ENCODE results near the gene DIP2C. TPM values are rescaled to one million over a fixed set of nuclear protein-coding genes. Genes with fewer than 3 reads are reported as not detected.

Gene DIP2C
- total and polyA plus RNA-seq, 7 experiments from 2014 or later = 1.1 to 8.7 (median 4.5) TPM

- Mint-ChIP-seq H3K27ac (no peak overlapping the region), H3K36me3 (no peaks in the 10 kb centered on the region), H3K4me3 (no peak overlapping the region), H3K4me1 (peaks cover 2 to 47% (median 31%) of the 10 kb centered on the region in 7 donors), H3K27me3 (peaks cover 0 to 19% (median 16%) of the 10 kb centered on the region in 5 donors), H3K9me3 (peaks cover 0 to 9% (median 0%) of the 10 kb centered on the region in 11 donors)
- DNase-seq (no peak), ATAC-seq (no peak)
- no peaks in the 10 kb centered on the region for H3K9me3 ChIP-seq (ENCODE audit: control insufficient read depth in 2 of 3, low read length in 3 of 3)
- no peaks in the 10 kb centered on the region for H3K27me3 ChIP-seq (ENCODE audit: control insufficient read depth in 2 of 2, insufficient read depth in 2 of 2, low read length in 2 of 2)
- no peaks in the 10 kb centered on the region for H3K36me3 ChIP-seq (ENCODE audit: control insufficient read depth in 2 of 3, insufficient read depth in 3 of 3, low read length in 3 of 3)
- no peak overlapping the region for H3K27ac ChIP-seq (ENCODE audit: low read depth, low read length)
- peaks cover 0 to 20% of the 10 kb centered on the region in 2 donors for H3K4me1 ChIP-seq (ENCODE audit: control insufficient read depth in 2 of 2, insufficient read depth in 2 of 2, low read length in 2 of 2)
- CTCF ChIA-PET = no interaction called here
- POLR2A ChIA-PET = no interaction called here
- H3K4me3 ChIP-seq (ENCODE audit: low read length) = no peak overlapping the region
- intact Hi-C loops (cut with micrococcal nuclease) = no loop called here
Observed at GRCh38 chr10:504121-504611, 185.3 kb downstream of the DIP2C start.

DNA sequence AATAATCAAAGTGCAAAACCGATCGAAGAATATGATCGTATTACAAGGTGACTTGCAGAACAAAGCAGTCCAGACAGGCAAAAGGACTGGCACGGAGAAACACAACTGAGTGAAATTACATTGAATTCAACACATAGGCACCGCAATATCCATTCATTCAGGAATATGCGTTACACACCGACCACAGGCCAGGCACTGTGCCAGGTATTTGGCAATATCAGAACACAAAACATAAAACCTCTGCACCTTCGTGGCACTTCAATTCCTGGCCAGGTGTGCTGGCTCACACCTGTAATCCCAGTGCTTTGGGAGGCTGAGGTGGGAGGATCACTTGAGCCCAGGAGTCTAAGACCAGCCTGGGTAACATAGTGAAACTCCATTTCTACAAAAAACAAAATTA lies 187.9 kb downstream of the DIP2C start:
- Histone ChIP-seq H3K4me3 (ENCODE audit: low read length) (no peak overlapping the region), H3K27ac (ENCODE audit: low read depth, low read length) (no peak overlapping the region), H3K27me3 (ENCODE audit: control insufficient read depth in 2 of 2, insufficient read depth in 2 of 2, low read length in 2 of 2) (no peaks in the 10 kb centered on the region), H3K36me3 (ENCODE audit: control insufficient read depth in 2 of 3, insufficient read depth in 3 of 3, low read length in 3 of 3) (no peaks in the 10 kb centered on the region), H3K4me1 (ENCODE audit: control insufficient read depth in 2 of 2, insufficient read depth in 2 of 2, low read length in 2 of 2) (peaks cover 0 to 20% of the 10 kb centered on the region in 2 donors), H3K9me3 (ENCODE audit: control insufficient read depth in 2 of 3, low read length in 3 of 3) (no peaks in the 10 kb centered on the region)
- ChIA-PET POLR2A (interaction anchor here (0.6 to 1.1 kb wide), 3 partner anchors 31 to 366 kb away, joined by 3 to 4 read pairs (median 3); partner anchors contain the start of gene ZMYND11), CTCF (interaction anchor here (1.6 kb wide), 1 partner anchor 9 kb away, joined by 3 read pairs; no protein-coding TSS in a partner anchor)
- Mint-ChIP-seq H3K36me3 (no peaks in the 10 kb centered on the region), H3K4me1 (peaks cover 2 to 40% (median 31%) of the 10 kb centered on the region in 7 donors), H3K4me3 (peak overlapping the region in 5 of 10 donors; percentile 9 to 68 (median 46)), H3K9me3 (peaks cover 0 to 8% (median 0%) of the 10 kb centered on the region in 11 donors), H3K27ac (no peak overlapping the region), H3K27me3 (peaks cover 0 to 18% (median 16%) of the 10 kb centered on the region in 5 donors)
- no peak for DNase-seq
- no peak for ATAC-seq
- intact Hi-C loops (cut with micrococcal nuclease) = no loop called here

DNA sequence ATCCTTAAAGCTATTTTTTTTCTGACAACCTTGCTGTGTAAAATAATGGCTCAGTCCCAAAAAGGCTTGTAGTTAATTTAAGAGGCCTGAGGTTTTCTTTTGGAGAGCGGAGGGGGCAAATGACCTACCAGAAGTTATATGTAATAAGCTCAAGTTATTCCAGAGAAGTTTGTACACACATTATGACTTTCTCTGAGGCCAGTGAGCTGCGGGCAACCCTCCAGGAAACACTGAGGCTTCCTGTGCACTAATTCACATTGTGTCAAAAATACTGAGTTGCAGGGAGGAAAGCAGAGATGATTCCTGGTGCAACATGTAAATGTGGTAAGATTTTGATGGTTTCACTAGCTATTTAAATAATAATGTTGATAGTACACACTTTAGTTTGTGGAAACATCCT lies 188.6 kb downstream of the DIP2C start:
- Histone ChIP-seq H3K4me1 (ENCODE audit: control insufficient read depth in 2 of 2, insufficient read depth in 2 of 2, low read length in 2 of 2) (peaks cover 0 to 20% of the 10 kb centered on the region in 2 donors), H3K36me3 (ENCODE audit: control insufficient read depth in 2 of 3, insufficient read depth in 3 of 3, low read length in 3 of 3) (no peaks in the 10 kb centered on the region), H3K9me3 (ENCODE audit: control insufficient read depth in 2 of 3, low read length in 3 of 3) (no peaks in the 10 kb centered on the region), H3K27ac (ENCODE audit: low read depth, low read length) (no peak overlapping the region), H3K4me3 (ENCODE audit: low read length) (no peak overlapping the region), H3K27me3 (ENCODE audit: control insufficient read depth in 2 of 2, insufficient read depth in 2 of 2, low read length in 2 of 2) (no peaks in the 10 kb centered on the region)
- ATAC-seq (no peak), DNase-seq (peak in 2 of 9 donors; percentile 14 to 16)
- Mint-ChIP-seq H3K36me3 (no peaks in the 10 kb centered on the region), H3K27ac (peak overlapping the region in 4 of 9 donors; percentile 48 to 83 (median 66)), H3K27me3 (peaks cover 0 to 18% (median 16%) of the 10 kb centered on the region in 5 donors), H3K4me1 (peaks cover 2 to 40% (median 31%) of the 10 kb centered on the region in 7 donors), H3K9me3 (peaks cover 0 to 8% (median 0%) of the 10 kb centered on the region in 11 donors), H3K4me3 (peak overlapping the region in 8 of 10 donors; percentile 8 to 68 (median 43))
- intact Hi-C loops (cut with micrococcal nuclease) = no loop called here
- CTCF ChIA-PET = interaction anchor here (1.0 to 1.6 kb wide), 2 partner anchors 9 to 16 kb away, joined by 3 read pairs; no protein-coding TSS in a partner anchor
- POLR2A ChIA-PET = interaction anchor here (0.6 to 1.6 kb wide), 5 partner anchors 8 to 365 kb away, joined by 3 to 9 read pairs (median 3); partner anchors contain the start of gene ZMYND11

- peak overlapping the region in 1 of 10 donors; percentile 57 for H3K4me3 Mint-ChIP-seq
- H3K27ac Mint-ChIP-seq = peak overlapping the region in 1 of 9 donors; percentile 83
- CTCF ChIA-PET = interaction anchor here (1.6 kb wide), 1 partner anchor 10 kb away, joined by 3 read pairs; no protein-coding TSS in a partner anchor
- no peaks in the 10 kb centered on the region for H3K36me3 ChIP-seq (ENCODE audit: control insufficient read depth in 2 of 3, insufficient read depth in 3 of 3, low read length in 3 of 3)
- DNase-seq (no peak), ATAC-seq (no peak)
- H3K4me3 ChIP-seq (ENCODE audit: low read length) = no peak overlapping the region
- no peak overlapping the region for H3K27ac ChIP-seq (ENCODE audit: low read depth, low read length)
- intact Hi-C loops (cut with micrococcal nuclease) = no loop called here
- no peaks in the 10 kb centered on the region for H3K9me3 ChIP-seq (ENCODE audit: control insufficient read depth in 2 of 3, low read length in 3 of 3)
- H3K27me3 Mint-ChIP-seq = peaks cover 0 to 18% (median 13%) of the 10 kb centered on the region in 5 donors
- H3K36me3 Mint-ChIP-seq = no peaks in the 10 kb centered on the region
- H3K9me3 Mint-ChIP-seq = peaks cover 0 to 8% (median 0%) of the 10 kb centered on the region in 11 donors
- H3K4me1 Mint-ChIP-seq = peaks cover 2 to 40% (median 30%) of the 10 kb centered on the region in 7 donors
- POLR2A ChIA-PET = interaction anchor here (1.2 to 1.6 kb wide), 2 partner anchors 15 to 49 kb away, joined by 3 to 9 read pairs; no protein-coding TSS in a partner anchor
- H3K4me1 ChIP-seq (ENCODE audit: control insufficient read depth in 2 of 2, insufficient read depth in 2 of 2, low read length in 2 of 2) = peaks cover 0 to 20% of the 10 kb centered on the region in 2 donors
- no peaks in the 10 kb centered on the region for H3K27me3 ChIP-seq (ENCODE audit: control insufficient read depth in 2 of 2, insufficient read depth in 2 of 2, low read length in 2 of 2)
Observed at GRCh38 chr10:499991-500390, 189.5 kb downstream of the DIP2C start.

DNA sequence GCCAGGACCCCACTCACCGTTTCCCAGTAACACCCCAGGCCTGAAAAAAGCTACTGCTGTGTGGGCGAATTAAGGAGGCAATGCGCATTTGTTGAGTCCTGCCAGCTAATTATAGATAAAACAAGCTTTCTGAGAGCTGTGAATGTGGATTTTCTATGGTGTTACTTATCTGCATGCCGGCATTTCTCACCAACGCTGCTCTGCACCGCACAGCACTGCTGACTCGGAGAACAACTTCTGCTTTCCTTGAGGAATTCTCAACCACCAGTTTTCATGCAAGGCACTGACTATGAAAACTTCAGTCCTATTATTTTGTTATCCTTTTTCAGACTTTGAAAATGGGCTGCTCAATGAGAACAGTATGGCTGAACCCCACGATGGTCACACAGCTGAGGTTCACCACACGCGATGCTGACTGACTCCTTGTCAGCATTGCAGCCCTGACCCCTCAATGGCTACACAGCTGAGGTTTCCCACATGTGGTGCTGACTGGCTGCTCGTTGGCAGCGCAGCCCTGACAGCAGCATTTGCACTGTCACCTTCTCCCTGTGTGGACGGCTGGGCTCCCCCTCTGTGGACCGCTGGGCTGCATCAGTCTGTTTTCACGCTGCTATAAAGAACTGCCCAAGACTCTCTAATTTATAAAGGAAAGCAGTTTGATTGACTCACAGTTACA lies 190.6 kb downstream of the DIP2C start:
- no peak for DNase-seq
- H3K36me3 Mint-ChIP-seq = no peaks in the 10 kb centered on the region

DNA sequence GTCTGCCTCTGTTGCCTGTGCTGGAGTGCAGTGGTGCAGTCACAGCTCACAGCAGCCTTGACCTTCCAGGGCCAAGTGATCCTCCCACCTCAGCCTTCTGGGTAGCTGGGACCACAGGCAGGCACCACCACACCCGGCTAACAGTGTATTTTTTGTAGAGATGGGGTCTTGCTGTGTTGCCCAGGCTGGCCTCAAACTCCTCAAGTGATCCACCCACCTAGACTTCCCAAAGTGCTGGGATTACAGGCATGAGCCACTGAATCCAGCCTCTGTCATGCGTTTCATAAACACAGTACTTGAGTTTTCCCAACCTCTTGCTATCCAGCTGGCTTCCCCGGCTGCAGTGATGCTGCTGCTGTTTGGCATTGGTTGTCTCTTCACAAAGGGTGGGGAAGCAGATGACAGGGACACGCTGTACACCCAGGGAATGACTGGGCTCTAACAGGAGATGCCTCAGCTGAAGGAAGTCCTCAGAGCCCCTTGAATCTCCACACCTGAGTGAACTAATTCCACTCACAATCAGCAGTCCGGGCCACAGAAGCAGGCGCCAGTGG lies 191.5 kb downstream of the DIP2C start:
- H3K27me3 Mint-ChIP-seq = peaks cover 0 to 25% (median 15%) of the 10 kb centered on the region in 5 donors
- Histone ChIP-seq H3K9me3 (ENCODE audit: control insufficient read depth in 2 of 3, low read length in 3 of 3) (no peaks in the 10 kb centered on the region), H3K36me3 (ENCODE audit: control insufficient read depth in 2 of 3, insufficient read depth in 3 of 3, low read length in 3 of 3) (no peaks in the 10 kb centered on the region), H3K4me3 (ENCODE audit: low read length) (no peak overlapping the region), H3K4me1 (ENCODE audit: control insufficient read depth in 2 of 2, insufficient read depth in 2 of 2, low read length in 2 of 2) (peaks cover 0 to 19% of the 10 kb centered on the region in 2 donors), H3K27ac (ENCODE audit: low read depth, low read length) (no peak overlapping the region), H3K27me3 (ENCODE audit: control insufficient read depth in 2 of 2, insufficient read depth in 2 of 2, low read length in 2 of 2) (no peaks in the 10 kb centered on the region)
- ChIA-PET CTCF (no interaction called here), POLR2A (no interaction called here)
- H3K36me3 Mint-ChIP-seq = no peaks in the 10 kb centered on the region
- H3K4me3 Mint-ChIP-seq = no peak overlapping the region
- intact Hi-C loops (cut with micrococcal nuclease) = no loop called here
- H3K27ac Mint-ChIP-seq = no peak overlapping the region
- peaks cover 0 to 8% (median 0%) of the 10 kb centered on the region in 11 donors for H3K9me3 Mint-ChIP-seq
- DNase-seq (no peak), ATAC-seq (no peak)
- peaks cover 2 to 34% (median 27%) of the 10 kb centered on the region in 7 donors for H3K4me1 Mint-ChIP-seq

More for the DNA sequence above, 190.6 kb downstream of the DIP2C start:
- H3K27me3 Mint-ChIP-seq = peaks cover 0 to 26% (median 12%) of the 10 kb centered on the region in 5 donors
- ChIA-PET CTCF (no interaction called here), POLR2A (no interaction called here)
- H3K4me1 Mint-ChIP-seq = peaks cover 2 to 40% (median 29%) of the 10 kb centered on the region in 7 donors
- peaks cover 0 to 20% of the 10 kb centered on the region in 2 donors for H3K4me1 ChIP-seq (ENCODE audit: control insufficient read depth in 2 of 2, insufficient read depth in 2 of 2, low read length in 2 of 2)
- peak overlapping the region in 1 of 10 donors; percentile 7 for H3K4me3 Mint-ChIP-seq
- ATAC-seq = no peak
- no peaks in the 10 kb centered on the region for H3K36me3 ChIP-seq (ENCODE audit: control insufficient read depth in 2 of 3, insufficient read depth in 3 of 3, low read length in 3 of 3)
- H3K4me3 ChIP-seq (ENCODE audit: low read length) = no peak overlapping the region
- H3K27me3 ChIP-seq (ENCODE audit: control insufficient read depth in 2 of 2, insufficient read depth in 2 of 2, low read length in 2 of 2) = no peaks in the 10 kb centered on the region
- no peak overlapping the region for H3K27ac ChIP-seq (ENCODE audit: low read depth, low read length)
- no peaks in the 10 kb centered on the region for H3K9me3 ChIP-seq (ENCODE audit: control insufficient read depth in 2 of 3, low read length in 3 of 3)
- peaks cover 0 to 8% (median 0%) of the 10 kb centered on the region in 11 donors for H3K9me3 Mint-ChIP-seq
- intact Hi-C loops (cut with micrococcal nuclease) = no loop called here
- H3K27ac Mint-ChIP-seq = peak overlapping the region in 1 of 9 donors; percentile 75
